GM12865 (cell line): ENCODE measurements around the gene HES1.

Experiments
- DNase-seq: peaks from one replicate; pipeline ENCODE4 v3.0.0; 2010; ENCODE audit warnings: low read depth
- H3K4me3 ChIP-seq: 2 replicates; pipeline ENCODE4 v1.5.1; 2011; ENCODE audit warnings: mild to moderate bottlenecking, low read depth, low read length, control low read depth
- CTCF ChIP-seq: IDR thresholded peaks from 2 replicates; pipeline ENCODE4 v1.5.1; 2011; ENCODE audit warnings: low read length, control low read depth, low read depth, inconsistent platforms; ENCODE audit not compliant: insufficient read depth; ENCODE audit errors: missing control alignments

The HES1 gene

DNA sequence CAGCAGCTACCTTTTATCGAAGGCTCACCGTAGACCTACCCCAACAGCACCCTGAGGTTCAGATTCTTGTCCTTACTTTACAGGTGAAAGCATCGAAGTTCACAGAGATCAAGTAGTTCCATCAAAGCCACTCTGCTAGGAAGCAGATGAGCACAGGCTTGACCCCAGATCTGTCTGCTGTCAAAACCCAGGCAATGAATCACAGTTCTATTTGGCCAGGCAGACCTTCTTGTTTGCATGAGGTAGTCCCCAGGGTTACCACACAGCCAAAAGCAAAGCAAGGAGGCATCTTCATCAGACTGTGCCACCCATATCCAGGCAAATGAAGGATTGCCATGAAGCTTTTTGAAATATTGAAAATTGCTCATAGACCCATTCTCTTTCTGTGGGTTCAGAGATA, 33.0 kb downstream of the HES1 start:
- H3K4me3 ChIP-seq: no peak overlapping the region
- no peak for TF ChIP-seq CTCF
- DNase-seq: no peak

DNA sequence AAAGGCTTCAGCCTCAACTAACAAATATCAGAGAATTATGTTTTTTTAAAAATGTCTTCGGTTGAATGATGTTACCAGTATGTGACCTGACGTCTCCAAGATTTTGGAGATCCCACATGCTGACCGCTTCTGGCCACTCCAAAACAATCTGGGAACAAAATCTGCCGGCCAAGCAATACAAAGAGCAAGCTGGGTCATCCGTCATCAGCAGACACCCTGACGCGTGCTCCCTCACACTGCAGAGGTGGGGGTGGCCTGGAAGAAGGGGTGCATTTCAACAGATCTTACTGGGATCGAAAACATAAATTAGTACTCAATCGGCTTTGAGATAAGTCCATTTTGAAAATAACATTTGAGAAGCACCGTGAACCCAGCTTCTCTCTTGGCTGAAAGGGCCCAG, 33.6 kb downstream of the HES1 start:
- no peak overlapping the region for H3K4me3 ChIP-seq
- no peak for TF ChIP-seq CTCF
- no peak for DNase-seq

DNA sequence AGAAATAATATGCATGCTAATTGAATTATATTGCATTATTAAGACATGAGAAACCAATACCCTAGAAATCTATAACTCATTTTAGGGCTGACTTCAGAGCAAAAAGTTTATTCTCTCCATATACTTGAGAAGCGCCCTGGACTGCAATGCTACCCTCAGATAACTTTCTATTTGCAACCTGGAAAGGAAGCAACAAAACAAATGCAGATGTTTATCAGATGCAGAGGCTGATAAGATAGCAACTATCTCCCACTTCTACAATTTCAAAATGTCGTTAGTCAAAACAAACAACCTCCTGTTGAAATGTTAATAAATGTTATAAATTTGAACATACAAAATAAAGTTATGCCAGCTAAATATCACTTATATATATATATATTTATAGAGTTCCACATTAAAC, 34.8 kb downstream of the HES1 start:
- DNase-seq: no peak
- no peak overlapping the region for H3K4me3 ChIP-seq
- no peak for TF ChIP-seq CTCF

DNA sequence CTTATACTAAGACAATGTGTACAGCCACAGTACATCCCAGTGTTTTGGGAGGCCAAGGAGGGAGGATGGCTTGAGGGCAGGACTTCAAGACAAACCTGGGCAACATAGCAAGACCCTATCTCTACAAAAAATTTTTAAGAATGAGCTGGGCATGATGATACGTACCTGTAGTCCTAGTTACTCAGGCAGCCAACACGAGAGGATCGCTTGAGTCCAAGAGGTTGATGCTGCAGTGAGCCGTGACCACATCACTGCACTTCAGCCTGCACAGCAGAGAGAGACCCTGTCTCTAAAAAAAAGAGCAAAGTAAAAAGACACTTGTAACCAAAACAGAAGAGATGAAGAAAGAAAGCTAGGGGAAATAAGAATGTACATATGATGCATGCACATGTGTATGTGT, 38.5 kb downstream of the HES1 start:
- no peak overlapping the region for H3K4me3 ChIP-seq
- no peak for TF ChIP-seq CTCF
- DNase-seq: no peak

DNA sequence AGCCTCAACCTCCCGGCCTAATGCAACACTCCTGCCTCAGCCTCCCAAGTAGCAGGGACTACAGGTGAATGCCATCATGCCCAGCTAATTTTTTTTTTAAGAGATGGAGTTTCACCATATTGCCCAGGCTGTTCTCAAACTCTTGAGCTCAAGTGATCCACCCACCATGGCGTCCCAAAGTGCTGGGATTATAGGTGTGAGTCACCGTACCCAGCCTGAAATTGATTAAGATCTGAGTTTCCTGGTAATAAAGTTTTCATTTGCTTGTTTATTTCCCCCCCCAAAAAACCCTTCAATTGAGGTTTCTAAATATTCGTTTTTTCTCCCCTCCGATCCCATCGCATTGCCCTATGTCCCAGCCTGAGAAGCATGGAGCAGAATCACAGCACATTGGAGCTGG, 39.0 kb downstream of the HES1 start:
- no peak for DNase-seq
- H3K4me3 ChIP-seq: no peak overlapping the region
- no peak for TF ChIP-seq CTCF

- no peak overlapping the region for H3K4me3 ChIP-seq
- DNase-seq: no peak
Measured at GRCh38 chr3:194176274-194176991, 40.5 kb downstream of the HES1 start.

More at GRCh38 chr3:194176274-194176991, 40.5 kb downstream of the HES1 start:
- no peak for TF ChIP-seq CTCF
